ENCODE measurements around the gene FRRS1. TPM values are rescaled to one million over a fixed set of nuclear protein-coding genes. Genes with fewer than 3 reads are reported as not detected.

The FRRS1 gene
- total and polyA plus RNA-seq, 10 of the 15 experiments (the other 5 are each of a cell fraction or from before 2014, with no cell fraction given) = 0.13 to 18.9 (median 8.0) TPM

DNA sequence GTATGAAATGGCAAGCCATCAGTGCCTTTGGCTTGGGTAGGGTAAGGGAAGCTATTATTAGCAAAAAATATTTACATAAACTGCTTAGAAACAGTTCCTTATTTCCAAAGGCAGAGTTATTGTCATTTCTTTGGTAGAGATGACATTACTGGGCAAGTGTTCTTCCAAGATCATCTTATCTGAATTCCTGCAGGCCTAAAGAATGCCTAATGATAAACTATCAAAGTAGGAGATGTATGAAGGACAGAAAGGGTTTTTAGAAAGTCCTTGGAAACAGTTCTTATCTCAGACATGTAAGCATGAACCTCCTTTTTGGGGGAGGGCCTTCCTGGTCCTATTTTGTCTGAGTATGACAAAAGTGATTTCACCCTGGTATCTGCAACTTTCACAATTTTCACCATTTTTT, 5.1 kb upstream of the FRRS1 start (continued):
- no peak for TF ChIP-seq RELA (IDR thresholded peaks at IDR 0.05; ENCODE audit: borderline replicate concordance, partially characterized antibody)
- TF ChIP-seq IKZF2 (IDR thresholded peaks at IDR 0.05) = no peak
- TF ChIP-seq, protein P1, sequence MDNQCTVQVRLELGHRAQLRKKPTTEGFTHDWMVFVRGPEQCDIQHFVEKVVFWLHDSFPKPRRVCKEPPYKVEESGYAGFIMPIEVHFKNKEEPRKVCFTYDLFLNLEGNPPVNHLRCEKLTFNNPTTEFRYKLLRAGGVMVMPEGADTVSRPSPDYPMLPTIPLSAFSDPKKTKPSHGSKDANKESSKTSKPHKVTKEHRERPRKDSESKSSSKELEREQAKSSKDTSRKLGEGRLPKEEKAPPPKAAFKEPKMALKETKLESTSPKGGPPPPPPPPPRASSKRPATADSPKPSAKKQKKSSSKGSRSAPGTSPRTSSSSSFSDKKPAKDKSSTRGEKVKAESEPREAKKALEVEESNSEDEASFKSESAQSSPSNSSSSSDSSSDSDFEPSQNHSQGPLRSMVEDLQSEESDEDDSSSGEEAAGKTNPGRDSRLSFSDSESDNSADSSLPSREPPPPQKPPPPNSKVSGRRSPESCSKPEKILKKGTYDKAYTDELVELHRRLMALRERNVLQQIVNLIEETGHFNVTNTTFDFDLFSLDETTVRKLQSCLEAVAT (IDR thresholded peaks at IDR 0.05) = no peak
- TF ChIP-seq, protein P2, sequence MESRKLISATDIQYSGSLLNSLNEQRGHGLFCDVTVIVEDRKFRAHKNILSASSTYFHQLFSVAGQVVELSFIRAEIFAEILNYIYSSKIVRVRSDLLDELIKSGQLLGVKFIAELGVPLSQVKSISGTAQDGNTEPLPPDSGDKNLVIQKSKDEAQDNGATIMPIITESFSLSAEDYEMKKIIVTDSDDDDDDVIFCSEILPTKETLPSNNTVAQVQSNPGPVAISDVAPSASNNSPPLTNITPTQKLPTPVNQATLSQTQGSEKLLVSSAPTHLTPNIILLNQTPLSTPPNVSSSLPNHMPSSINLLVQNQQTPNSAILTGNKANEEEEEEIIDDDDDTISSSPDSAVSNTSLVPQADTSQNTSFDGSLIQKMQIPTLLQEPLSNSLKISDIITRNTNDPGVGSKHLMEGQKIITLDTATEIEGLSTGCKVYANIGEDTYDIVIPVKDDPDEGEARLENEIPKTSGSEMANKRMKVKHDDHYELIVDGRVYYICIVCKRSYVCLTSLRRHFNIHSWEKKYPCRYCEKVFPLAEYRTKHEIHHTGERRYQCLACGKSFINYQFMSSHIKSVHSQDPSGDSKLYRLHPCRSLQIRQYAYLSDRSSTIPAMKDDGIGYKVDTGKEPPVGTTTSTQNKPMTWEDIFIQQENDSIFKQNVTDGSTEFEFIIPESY (IDR thresholded peaks at IDR 0.05) = no peak
- no peak for TF ChIP-seq RAD21 (IDR thresholded peaks at IDR 0.05; ENCODE audit: insufficient read depth, low read depth, low read length)
- TF ChIP-seq, protein P3, sequence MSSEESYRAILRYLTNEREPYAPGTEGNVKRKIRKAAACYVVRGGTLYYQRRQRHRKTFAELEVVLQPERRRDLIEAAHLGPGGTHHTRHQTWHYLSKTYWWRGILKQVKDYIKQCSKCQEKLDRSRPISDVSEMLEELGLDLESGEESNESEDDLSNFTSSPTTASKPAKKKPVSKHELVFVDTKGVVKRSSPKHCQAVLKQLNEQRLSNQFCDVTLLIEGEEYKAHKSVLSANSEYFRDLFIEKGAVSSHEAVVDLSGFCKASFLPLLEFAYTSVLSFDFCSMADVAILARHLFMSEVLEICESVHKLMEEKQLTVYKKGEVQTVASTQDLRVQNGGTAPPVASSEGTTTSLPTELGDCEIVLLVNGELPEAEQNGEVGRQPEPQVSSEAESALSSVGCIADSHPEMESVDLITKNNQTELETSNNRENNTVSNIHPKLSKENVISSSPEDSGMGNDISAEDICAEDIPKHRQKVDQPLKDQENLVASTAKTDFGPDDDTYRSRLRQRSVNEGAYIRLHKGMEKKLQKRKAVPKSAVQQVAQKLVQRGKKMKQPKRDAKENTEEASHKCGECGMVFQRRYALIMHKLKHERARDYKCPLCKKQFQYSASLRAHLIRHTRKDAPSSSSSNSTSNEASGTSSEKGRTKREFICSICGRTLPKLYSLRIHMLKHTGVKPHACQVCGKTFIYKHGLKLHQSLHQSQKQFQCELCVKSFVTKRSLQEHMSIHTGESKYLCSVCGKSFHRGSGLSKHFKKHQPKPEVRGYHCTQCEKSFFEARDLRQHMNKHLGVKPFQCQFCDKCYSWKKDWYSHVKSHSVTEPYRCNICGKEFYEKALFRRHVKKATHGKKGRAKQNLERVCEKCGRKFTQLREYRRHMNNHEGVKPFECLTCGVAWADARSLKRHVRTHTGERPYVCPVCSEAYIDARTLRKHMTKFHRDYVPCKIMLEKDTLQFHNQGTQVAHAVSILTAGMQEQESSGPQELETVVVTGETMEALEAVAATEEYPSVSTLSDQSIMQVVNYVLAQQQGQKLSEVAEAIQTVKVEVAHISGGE (CRISPR knock-in tag; IDR thresholded peaks at IDR 0.05) = no peak
- TF ChIP-seq BHLHE40 (IDR thresholded peaks at IDR 0.05; ENCODE audit: borderline replicate concordance in 1 of 2, low read depth in 2 of 2, low read length in 1 of 2) = no peak
- no peak for TF ChIP-seq RB1 (IDR thresholded peaks at IDR 0.05; ENCODE audit: borderline replicate concordance)
